Coronary artery (tissue), 2 donors: ENCODE data around the gene RABGAP1.

Source experiments
- DNase-seq: peaks from one replicate; pipeline ENCODE4 v3.0.0-alpha.2; 2017; ENCODE audit warnings: low spot score
- H3K27ac ChIP-seq, 2 donors: fragments of 200-600 bp; sonication (generic); one replicate each; pipeline ENCODE4 v1.5.1; 2016 to 2019
- H3K4me3 ChIP-seq: fragments of 200-600 bp; sonication (generic); 2 replicates; pipeline ENCODE4 v1.5.1; 2016; ENCODE audit warnings: mild to moderate bottlenecking, moderate library complexity
- TF ChIP-seq, protein P1 (sequence below): fragments of 200-600 bp; sonication (generic); IDR thresholded peaks from one replicate; pipeline ENCODE4 v1.5.1; 2019; ENCODE audit warnings: antibody characterized with exemption

The RABGAP1 gene

DNA sequence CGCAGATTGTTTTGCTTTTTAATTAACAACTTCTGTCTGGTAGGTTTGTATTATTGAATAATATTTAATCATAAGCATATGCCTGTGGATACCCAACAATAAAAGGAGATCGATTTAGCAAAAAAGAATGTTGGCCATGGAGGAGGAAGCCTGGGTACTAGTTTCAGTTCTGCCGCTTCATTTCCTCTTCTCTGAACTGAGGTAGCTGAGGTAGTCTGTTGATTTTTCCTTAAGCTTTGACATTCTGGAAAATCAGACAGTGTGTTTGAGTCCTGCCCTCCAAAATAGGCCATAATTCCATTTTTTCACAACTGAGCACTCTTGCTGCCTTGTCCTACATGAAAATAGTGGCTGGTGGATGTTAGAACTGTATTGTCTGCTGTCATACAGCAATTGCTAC is 86.7 kb downstream of the RABGAP1 start:
- TF ChIP-seq, protein P1, sequence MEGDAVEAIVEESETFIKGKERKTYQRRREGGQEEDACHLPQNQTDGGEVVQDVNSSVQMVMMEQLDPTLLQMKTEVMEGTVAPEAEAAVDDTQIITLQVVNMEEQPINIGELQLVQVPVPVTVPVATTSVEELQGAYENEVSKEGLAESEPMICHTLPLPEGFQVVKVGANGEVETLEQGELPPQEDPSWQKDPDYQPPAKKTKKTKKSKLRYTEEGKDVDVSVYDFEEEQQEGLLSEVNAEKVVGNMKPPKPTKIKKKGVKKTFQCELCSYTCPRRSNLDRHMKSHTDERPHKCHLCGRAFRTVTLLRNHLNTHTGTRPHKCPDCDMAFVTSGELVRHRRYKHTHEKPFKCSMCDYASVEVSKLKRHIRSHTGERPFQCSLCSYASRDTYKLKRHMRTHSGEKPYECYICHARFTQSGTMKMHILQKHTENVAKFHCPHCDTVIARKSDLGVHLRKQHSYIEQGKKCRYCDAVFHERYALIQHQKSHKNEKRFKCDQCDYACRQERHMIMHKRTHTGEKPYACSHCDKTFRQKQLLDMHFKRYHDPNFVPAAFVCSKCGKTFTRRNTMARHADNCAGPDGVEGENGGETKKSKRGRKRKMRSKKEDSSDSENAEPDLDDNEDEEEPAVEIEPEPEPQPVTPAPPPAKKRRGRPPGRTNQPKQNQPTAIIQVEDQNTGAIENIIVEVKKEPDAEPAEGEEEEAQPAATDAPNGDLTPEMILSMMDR, result no peak
- Histone ChIP-seq H3K4me3 (no peak overlapping the region), H3K27ac (no peak overlapping the region)
- DNase-seq, result no peak

DNA sequence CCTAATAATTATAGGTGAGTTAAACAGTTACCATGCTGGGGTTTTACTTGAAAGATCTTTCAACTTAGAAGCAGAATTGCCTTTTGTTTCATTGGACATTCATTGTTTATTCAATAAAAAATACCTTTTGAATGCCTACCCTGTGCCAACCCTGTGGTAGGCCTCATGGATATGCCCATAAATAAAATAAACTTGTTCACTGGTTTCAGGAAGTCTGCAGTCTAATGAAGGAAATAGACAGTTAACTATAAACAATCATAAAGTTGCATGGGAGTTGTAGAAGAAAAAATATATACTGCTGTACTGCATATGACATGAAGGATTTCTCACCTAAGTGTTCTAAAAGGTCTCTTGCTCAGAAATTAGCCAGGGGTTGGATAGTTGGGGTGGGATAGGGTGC is 87.3 kb downstream of the RABGAP1 start:
- TF ChIP-seq, protein P1, result no peak
- H3K4me3 ChIP-seq, result no peak overlapping the region
- no peak overlapping the region for H3K27ac ChIP-seq
- no peak for DNase-seq

DNA sequence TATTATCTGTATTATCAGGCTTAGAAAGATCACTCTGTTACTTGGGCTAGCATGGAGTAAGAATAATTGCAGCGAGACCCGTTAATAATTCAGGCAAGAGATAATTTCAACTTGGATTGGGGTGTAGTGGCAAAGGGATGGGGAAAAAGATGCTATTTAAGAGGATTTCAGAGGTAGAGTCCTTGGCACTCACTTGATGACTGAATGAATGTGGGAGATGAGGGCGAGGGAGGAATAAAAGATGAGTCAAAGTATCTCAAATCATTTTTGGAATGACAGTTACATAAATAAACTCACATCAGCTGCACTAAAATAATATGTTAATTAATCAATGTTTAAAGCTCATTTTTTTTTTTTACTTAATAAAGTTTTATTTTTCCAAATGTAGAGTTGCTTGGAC is 88.2 kb downstream of the RABGAP1 start:
- TF ChIP-seq, protein P1, result no peak
- DNase-seq, result no peak
- H3K27ac ChIP-seq, result no peak overlapping the region
- H3K4me3 ChIP-seq, result no peak overlapping the region

DNA sequence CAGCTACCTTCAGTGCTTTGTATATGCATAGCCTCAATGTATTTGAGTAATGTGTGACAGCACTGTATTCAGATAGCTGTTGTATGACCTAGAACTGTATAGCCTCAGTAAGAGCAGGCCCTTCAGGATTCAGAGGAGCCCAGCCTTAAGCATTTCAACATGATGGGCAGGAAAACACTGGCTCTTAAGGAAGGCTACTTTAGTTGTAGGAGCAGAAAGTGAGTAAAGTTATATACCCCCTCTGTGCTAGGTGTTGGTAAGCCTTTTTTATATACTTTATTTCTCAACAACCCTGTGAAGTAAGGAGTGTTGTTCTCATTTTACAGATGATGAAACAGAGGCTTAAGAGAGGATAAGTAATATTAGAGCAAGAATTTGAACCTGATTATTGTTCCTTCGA is 91.1 kb downstream of the RABGAP1 start:
- no peak for DNase-seq
- TF ChIP-seq, protein P1, result no peak
- Histone ChIP-seq H3K27ac (peak overlapping the region in 1 of 2 donors; percentile 12), H3K4me3 (no peak overlapping the region)

DNA sequence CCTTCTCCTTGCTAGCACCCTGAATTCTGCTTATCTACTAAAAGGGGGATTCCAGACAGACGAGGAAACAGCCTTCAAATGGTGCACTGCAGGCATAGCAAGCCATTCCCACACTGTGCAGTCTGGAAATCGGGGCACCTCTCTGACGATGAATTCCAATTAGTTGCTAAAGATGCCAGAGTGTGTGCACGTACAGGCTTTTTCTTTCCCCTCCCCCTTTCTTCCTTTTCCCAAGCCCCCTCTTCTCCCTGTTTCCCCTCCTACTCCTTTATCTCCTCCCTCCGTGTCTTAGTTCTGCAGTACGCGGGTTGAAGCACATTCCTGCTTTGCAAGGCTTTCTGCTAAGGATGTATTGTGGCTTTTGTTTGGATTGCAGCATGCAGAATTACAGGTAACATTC is 92.5 kb downstream of the RABGAP1 start, which contains the start of gene GPR21:
Gene GPR21 (plus strand): TSS at position 316 of the 400 bp plus-strand sequence. CDS start 900 bp downstream, outside the sequence.
- TF ChIP-seq, protein P1, result no peak
- DNase-seq, result no peak

DNA sequence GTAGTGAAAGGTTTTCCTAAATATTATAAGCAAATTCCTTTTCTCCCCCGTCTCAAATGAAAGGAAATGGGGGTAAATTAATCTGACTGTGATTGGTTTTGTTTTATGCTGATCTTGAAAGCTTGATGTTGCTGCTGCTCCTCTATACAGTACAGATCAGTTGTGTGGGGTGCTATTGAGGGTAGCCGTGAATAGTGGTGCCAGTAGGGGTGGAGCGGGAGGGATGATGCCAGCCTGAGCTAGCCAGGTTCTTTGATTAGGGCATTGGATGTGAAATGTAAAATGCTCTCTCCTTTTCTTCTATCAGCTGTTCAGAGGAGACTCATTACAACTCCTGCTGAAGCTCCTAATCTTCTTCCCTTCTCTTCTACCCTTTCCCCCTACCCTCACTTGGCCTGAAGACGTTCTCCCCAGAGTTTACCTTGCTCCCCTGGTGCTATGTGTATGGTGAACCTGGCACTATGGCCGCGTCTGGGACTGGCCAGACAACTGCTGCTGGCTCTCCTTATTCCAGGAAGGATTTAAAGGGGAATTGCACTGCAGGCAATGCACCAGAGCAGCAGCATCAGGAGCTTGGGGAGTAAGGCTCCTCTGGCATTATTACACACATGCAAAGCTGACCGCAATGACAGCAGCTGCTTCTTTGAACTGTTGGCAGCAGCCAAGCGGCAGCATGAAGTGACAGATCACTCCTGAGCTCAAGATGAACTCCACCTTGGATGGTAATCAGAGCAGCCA is 93.2 kb downstream of the RABGAP1 start:
- TF ChIP-seq, protein P1, result no peak
- no peak for DNase-seq
- Histone ChIP-seq H3K27ac (peak overlapping the region; percentile 85), H3K4me3 (peak overlapping the region; percentile 68)

More for the DNA sequence above, 92.5 kb downstream of the RABGAP1 start, which contains the start of gene GPR21:
- peak within 1 kb of the TSS; percentile 85 for H3K27ac ChIP-seq
- H3K4me3 ChIP-seq, result peak within 1 kb of the TSS; percentile 68
